ENCODE measurements around the gene TRIM77. TPM values are rescaled to one million over a fixed set of nuclear protein-coding genes. Genes with fewer than 3 reads are reported as not detected.
"Not testable (repeated sequence)": the region's sequence is repeated elsewhere in the genome, so short reads cannot be mapped to it uniquely, and the experiment has no call there.

TRIM77 gene
- not detected in 2 replicates for polyA plus RNA-seq (2013)

- H3K9ac ChIP-seq (ENCODE audit: low read length); H3K27me3 ChIP-seq (ENCODE audit: insufficient read depth, low read length); H3K9me3 ChIP-seq (ENCODE audit: insufficient read depth, low read depth, low read length); H3K27ac ChIP-seq (ENCODE audit: low read depth, low read length); H2BK12ac ChIP-seq (ENCODE audit: low read length); H2BK5ac ChIP-seq (ENCODE audit: low read depth, low read length, poor library complexity); DNase-seq; H3K23ac ChIP-seq (ENCODE audit: low read length); H3K14ac ChIP-seq (ENCODE audit: low read length); H3K36me3 ChIP-seq (ENCODE audit: control insufficient read depth in 1 of 2, insufficient read depth in 2 of 2, low read length in 2 of 2); H3K4me2 ChIP-seq (ENCODE audit: low read length); H3K18ac ChIP-seq (ENCODE audit: low read length); H4K12ac ChIP-seq (ENCODE audit: low read depth, low read length); H4K8ac ChIP-seq (ENCODE audit: low read depth, low read length); H3K79me2 ChIP-seq (ENCODE audit: control insufficient read depth, insufficient read depth, low read length, poor library complexity); H2AFZ ChIP-seq (ENCODE audit: insufficient read depth, low read length, poor library complexity); H2AK5ac ChIP-seq (ENCODE audit: low read length); H2BK120ac ChIP-seq (ENCODE audit: insufficient read depth, low read length, poor library complexity); H4K91ac ChIP-seq (ENCODE audit: low read depth, low read length); H3K4ac ChIP-seq (ENCODE audit: low read depth, low read length); H3K4me1 ChIP-seq (ENCODE audit: control insufficient read depth in 1 of 2, insufficient read depth in 2 of 2, low read length in 2 of 2); H3K79me1 ChIP-seq (ENCODE audit: low read length); H3K4me3 ChIP-seq (ENCODE audit: low read depth, low read length): not testable (repeated sequence)
- no CpG with 5 or more reads among the region's 2 CpGs for WGBS (ENCODE audit: extremely low coverage, insufficient coverage, insufficient read length)
Observed at GRCh38 chr11:89709999-89710398, at the start of gene TRIM77. TRIM77 (plus strand) TSS chr11:89710299; CDS start chr11:89710299, 0 bp downstream.

GRCh38 chr11:89667001-89667400 lies 43.1 kb upstream of the TRIM77 start:
- no peaks in the 10 kb centered on the region for H3K27me3 ChIP-seq (ENCODE audit: insufficient read depth, low read length)
- no CpG with 5 or more reads among the region's 3 CpGs for WGBS (ENCODE audit: extremely low coverage, insufficient coverage, insufficient read length)
- H3K9ac ChIP-seq (ENCODE audit: low read length), result no peak overlapping the region
- H2BK12ac ChIP-seq (ENCODE audit: low read length), result no peak overlapping the region
- no peaks in the 10 kb centered on the region for H3K9me3 ChIP-seq (ENCODE audit: insufficient read depth, low read depth, low read length)
- H2AK5ac ChIP-seq (ENCODE audit: low read length), result no peak overlapping the region
- no peaks in the 10 kb centered on the region for H3K4me1 ChIP-seq (ENCODE audit: control insufficient read depth in 1 of 2, insufficient read depth in 2 of 2, low read length in 2 of 2)
- no peak overlapping the region for H4K8ac ChIP-seq (ENCODE audit: low read depth, low read length)
- no peak overlapping the region for H2BK5ac ChIP-seq (ENCODE audit: low read depth, low read length, poor library complexity)
- H3K4me2 ChIP-seq (ENCODE audit: low read length), result no peak overlapping the region
- no peak overlapping the region for H2BK120ac ChIP-seq (ENCODE audit: insufficient read depth, low read length, poor library complexity)
- H2AFZ ChIP-seq (ENCODE audit: insufficient read depth, low read length, poor library complexity), result no peak overlapping the region
- H3K23ac ChIP-seq (ENCODE audit: low read length), result no peak overlapping the region
- no peak overlapping the region for H3K27ac ChIP-seq (ENCODE audit: low read depth, low read length)
- no peak for DNase-seq
- no peak overlapping the region for H3K4me3 ChIP-seq (ENCODE audit: low read depth, low read length)
- H3K14ac ChIP-seq (ENCODE audit: low read length), result no peak overlapping the region
- no peak overlapping the region for H3K18ac ChIP-seq (ENCODE audit: low read length)
- H4K12ac ChIP-seq (ENCODE audit: low read depth, low read length), result no peak overlapping the region
- no peaks in the 10 kb centered on the region for H3K36me3 ChIP-seq (ENCODE audit: control insufficient read depth in 1 of 2, insufficient read depth in 2 of 2, low read length in 2 of 2)
- H3K79me1 ChIP-seq (ENCODE audit: low read length), result no peaks in the 10 kb centered on the region
- H3K79me2 ChIP-seq (ENCODE audit: control insufficient read depth, insufficient read depth, low read length, poor library complexity), result no peaks in the 10 kb centered on the region
- H4K91ac ChIP-seq (ENCODE audit: low read depth, low read length), result no peak overlapping the region
- no peak overlapping the region for H3K4ac ChIP-seq (ENCODE audit: low read depth, low read length)

- H3K4me2 ChIP-seq (ENCODE audit: low read length); H3K23ac ChIP-seq (ENCODE audit: low read length); H4K91ac ChIP-seq (ENCODE audit: low read depth, low read length); H2BK5ac ChIP-seq (ENCODE audit: low read depth, low read length, poor library complexity); H3K4me3 ChIP-seq (ENCODE audit: low read depth, low read length); H2BK12ac ChIP-seq (ENCODE audit: low read length); H3K4me1 ChIP-seq (ENCODE audit: control insufficient read depth in 1 of 2, insufficient read depth in 2 of 2, low read length in 2 of 2); H3K18ac ChIP-seq (ENCODE audit: low read length); H4K12ac ChIP-seq (ENCODE audit: low read depth, low read length); H3K4ac ChIP-seq (ENCODE audit: low read depth, low read length); H2AK5ac ChIP-seq (ENCODE audit: low read length); H3K27me3 ChIP-seq (ENCODE audit: insufficient read depth, low read length); H3K9me3 ChIP-seq (ENCODE audit: insufficient read depth, low read depth, low read length); H3K79me1 ChIP-seq (ENCODE audit: low read length); H2BK120ac ChIP-seq (ENCODE audit: insufficient read depth, low read length, poor library complexity); H2AFZ ChIP-seq (ENCODE audit: insufficient read depth, low read length, poor library complexity); H3K14ac ChIP-seq (ENCODE audit: low read length); H3K9ac ChIP-seq (ENCODE audit: low read length); H3K79me2 ChIP-seq (ENCODE audit: control insufficient read depth, insufficient read depth, low read length, poor library complexity); DNase-seq; H4K8ac ChIP-seq (ENCODE audit: low read depth, low read length); H3K36me3 ChIP-seq (ENCODE audit: control insufficient read depth in 1 of 2, insufficient read depth in 2 of 2, low read length in 2 of 2); H3K27ac ChIP-seq (ENCODE audit: low read depth, low read length): not testable (repeated sequence)
- WGBS (ENCODE audit: extremely low coverage, insufficient coverage, insufficient read length), result no CpG with 5 or more reads among the region's 6 CpGs
Observed at GRCh38 chr11:89668158-89668557, 41.9 kb upstream of the TRIM77 start.

- H2BK120ac ChIP-seq (ENCODE audit: insufficient read depth, low read length, poor library complexity), result not testable (repeated sequence)
Observed at GRCh38 chr11:89669586-89669985, 40.5 kb upstream of the TRIM77 start.

More at GRCh38 chr11:89669586-89669985, 40.5 kb upstream of the TRIM77 start:
- not testable (repeated sequence) for H4K8ac ChIP-seq (ENCODE audit: low read depth, low read length); H3K36me3 ChIP-seq (ENCODE audit: control insufficient read depth in 1 of 2, insufficient read depth in 2 of 2, low read length in 2 of 2); H4K91ac ChIP-seq (ENCODE audit: low read depth, low read length); H3K18ac ChIP-seq (ENCODE audit: low read length); H2BK5ac ChIP-seq (ENCODE audit: low read depth, low read length, poor library complexity); H3K14ac ChIP-seq (ENCODE audit: low read length); H2BK12ac ChIP-seq (ENCODE audit: low read length); H2AFZ ChIP-seq (ENCODE audit: insufficient read depth, low read length, poor library complexity); H2AK5ac ChIP-seq (ENCODE audit: low read length); H4K12ac ChIP-seq (ENCODE audit: low read depth, low read length); H3K4ac ChIP-seq (ENCODE audit: low read depth, low read length); H3K4me3 ChIP-seq (ENCODE audit: low read depth, low read length); H3K79me2 ChIP-seq (ENCODE audit: control insufficient read depth, insufficient read depth, low read length, poor library complexity); H3K4me1 ChIP-seq (ENCODE audit: control insufficient read depth in 1 of 2, insufficient read depth in 2 of 2, low read length in 2 of 2); H3K4me2 ChIP-seq (ENCODE audit: low read length); H3K79me1 ChIP-seq (ENCODE audit: low read length); H3K9me3 ChIP-seq (ENCODE audit: insufficient read depth, low read depth, low read length); H3K23ac ChIP-seq (ENCODE audit: low read length); H3K9ac ChIP-seq (ENCODE audit: low read length); H3K27me3 ChIP-seq (ENCODE audit: insufficient read depth, low read length); DNase-seq; H3K27ac ChIP-seq (ENCODE audit: low read depth, low read length)

Data from trophoblast cell (in vitro differentiated cells and primary cell).